Osteocyte (in vitro differentiated cells): ENCODE data around the gene DEFB108B. TPM values are rescaled to one million over a fixed set of nuclear protein-coding genes. Genes with fewer than 3 reads are reported as not detected.
A peak's percentile ranks its signal among the peaks of the same experiment; 100 is the strongest.
"Not testable (repeated sequence)": the region's sequence is repeated elsewhere in the genome, so short reads cannot be mapped to it uniquely, and the experiment has no call there.

ENCODE experiments used
- DNase-seq: peaks from one replicate; pipeline ENCODE4 v3.0.0; 2021; ENCODE audit warnings: mixed read lengths; ENCODE audit not compliant: unreplicated experiment; ENCODE audit errors: extremely low spot score
- H3K27ac Mint-ChIP-seq: one replicate; pipeline ENCODE4 v1.8.0; 2021; ENCODE audit warnings: mild to moderate bottlenecking, mixed read lengths; ENCODE audit not compliant: unreplicated experiment
- H3K27me3 Mint-ChIP-seq: one replicate; pipeline ENCODE4 v1.8.0; 2021; ENCODE audit warnings: mixed read lengths; ENCODE audit not compliant: unreplicated experiment
- H3K36me3 Mint-ChIP-seq: one replicate; pipeline ENCODE4 v1.8.0; 2021; ENCODE audit warnings: mixed read lengths; ENCODE audit not compliant: unreplicated experiment
- H3K4me1 Mint-ChIP-seq: one replicate; pipeline ENCODE4 v1.8.0; 2021; ENCODE audit warnings: mixed read lengths; ENCODE audit not compliant: unreplicated experiment
- H3K4me3 Mint-ChIP-seq: one replicate; pipeline ENCODE4 v1.8.0; 2021; ENCODE audit warnings: mild to moderate bottlenecking, moderate library complexity, mixed read lengths; ENCODE audit not compliant: unreplicated experiment
- H3K9me3 Mint-ChIP-seq: one replicate; pipeline ENCODE4 v1.8.0; 2021; ENCODE audit warnings: mixed read lengths; ENCODE audit not compliant: unreplicated experiment
- CTCF ChIP-seq: fragments of 200-600 bp; sonication (generic); IDR thresholded peaks from 2 replicates; pipeline ENCODE4 v1.5.0; 2021; ENCODE audit warnings: antibody characterized with exemption, mild to moderate bottlenecking, moderate library complexity
- long read RNA-seq: library from polyadenylated mRNA; unstranded; transcript quantifications from one replicate; pipeline ENCODE4 v2.0.0, GENCODE V29; 2021
- total RNA-seq: library from RNA; stranded (reverse); gene quantifications from 2 replicates; pipeline ENCODE4 v1.2.1, GENCODE V29; 2021

The DEFB108B gene
- not detected in 2 replicates for total RNA-seq
- long read RNA-seq: 0 reads

- not testable (repeated sequence) for H3K4me1 Mint-ChIP-seq, H3K27me3 Mint-ChIP-seq, H3K36me3 Mint-ChIP-seq, H3K4me3 Mint-ChIP-seq, DNase-seq, H3K27ac Mint-ChIP-seq, H3K9me3 Mint-ChIP-seq
Measured at GRCh38 chr11:71832811-71833210, at the start of gene DEFB108B. TSS of gene DEFB108B (plus strand) at chr11:71833200. CDS start at chr11:71833200, 0 bp downstream.

GRCh38 chr11:71786114-71786847 lies 46.7 kb upstream of the DEFB108B start:
- H3K36me3 Mint-ChIP-seq, DNase-seq, H3K9me3 Mint-ChIP-seq, H3K27me3 Mint-ChIP-seq: not testable (repeated sequence)
- Mint-ChIP-seq H3K27ac (peak overlapping the region; percentile 94), H3K4me3 (peak overlapping the region; percentile 94), H3K4me1 (peaks cover 19% of the 10 kb centered on the region)

GRCh38 chr11:71786848-71787097 lies 46.2 kb upstream of the DEFB108B start:
- not testable (repeated sequence) for H3K36me3 Mint-ChIP-seq, H3K9me3 Mint-ChIP-seq, H3K27me3 Mint-ChIP-seq
- peak; percentile 100 for DNase-seq
- Mint-ChIP-seq H3K4me1 (peaks cover 19% of the 10 kb centered on the region), H3K4me3 (peak overlapping the region; percentile 94), H3K27ac (peak overlapping the region; percentile 94)

- H3K36me3 Mint-ChIP-seq: no peaks in the 10 kb centered on the region
- TF ChIP-seq CTCF: no peak
- peaks cover 19% of the 10 kb centered on the region for H3K4me1 Mint-ChIP-seq
- H3K4me3 Mint-ChIP-seq: peak overlapping the region; percentile 94
- no peaks in the 10 kb centered on the region for H3K9me3 Mint-ChIP-seq
- peak overlapping the region; percentile 94 for H3K27ac Mint-ChIP-seq
- peak; percentile 97 for DNase-seq
- no peaks in the 10 kb centered on the region for H3K27me3 Mint-ChIP-seq
Measured at GRCh38 chr11:71787098-71787823, 45.7 kb upstream of the DEFB108B start.

- Mint-ChIP-seq H3K27ac (peak overlapping the region; percentile 94), H3K4me1 (peaks cover 21% of the 10 kb centered on the region), H3K4me3 (peak overlapping the region; percentile 94)
- not testable (repeated sequence) for H3K9me3 Mint-ChIP-seq, H3K27me3 Mint-ChIP-seq, H3K36me3 Mint-ChIP-seq
- peak; percentile 73 for DNase-seq
Measured at GRCh38 chr11:71787824-71788454, 45.1 kb upstream of the DEFB108B start.

- not testable (repeated sequence) for H3K27me3 Mint-ChIP-seq
Measured at GRCh38 chr11:71789444-71790196, 43.4 kb upstream of the DEFB108B start.

GRCh38 chr11:71791111-71791510 lies 41.9 kb upstream of the DEFB108B start:
- not testable (repeated sequence) for H3K27me3 Mint-ChIP-seq, H3K36me3 Mint-ChIP-seq, H3K9me3 Mint-ChIP-seq, H3K4me3 Mint-ChIP-seq, H3K27ac Mint-ChIP-seq
- H3K4me1 Mint-ChIP-seq: peaks cover 19% of the 10 kb centered on the region
- DNase-seq: peak; percentile 27

More at GRCh38 chr11:71789444-71790196, 43.4 kb upstream of the DEFB108B start:
- peak; percentile 46 for DNase-seq
- not testable (repeated sequence) for H3K9me3 Mint-ChIP-seq, H3K4me3 Mint-ChIP-seq, H3K36me3 Mint-ChIP-seq, H3K27ac Mint-ChIP-seq
- H3K4me1 Mint-ChIP-seq: peaks cover 21% of the 10 kb centered on the region
